Activated CD4-positive, alpha-beta memory T cell treated with anti-CD3 and anti-CD28 coated beads, Interleukin-2, amount 10 ng/mL, durations not matched to agents 7 days and 5 days (primary cell): ENCODE results near the gene TMEM200B. TPM values are rescaled to one million over a fixed set of nuclear protein-coding genes. Genes with fewer than 3 reads are reported as not detected.
A peak's percentile ranks its signal among the peaks of the same experiment; 100 is the strongest.

Experiments used
- CTCF ChIA-PET: fragments of 350-600 bp; sonication (Branson Sonifier 250); formaldehyde crosslinking; loops from one replicate; lab custom pipeline; 2021; ENCODE audit warnings: antibody characterized with exemption, inconsistent platforms; lab: Charles Lee
- POLR2A ChIA-PET: fragments of 350-600 bp; sonication (Branson Sonifier 250); formaldehyde crosslinking; loops from one replicate; lab custom pipeline; 2021; ENCODE audit warnings: antibody characterized with exemption; lab: Charles Lee
- DNase-seq: peaks from one replicate; pipeline ENCODE4 v3.0.0-alpha.2; 2020
- H3K27ac Mint-ChIP-seq: one replicate; pipeline ENCODE4 v1.8.0; 2021; ENCODE audit warnings: mild to moderate bottlenecking, mixed read lengths
- H3K27me3 Mint-ChIP-seq: one replicate; pipeline ENCODE4 v1.8.0; 2021; ENCODE audit warnings: mixed read lengths
- H3K36me3 Mint-ChIP-seq: one replicate; pipeline ENCODE4 v1.8.0; 2021; ENCODE audit warnings: low read depth, mixed read lengths
- H3K4me1 Mint-ChIP-seq: one replicate; pipeline ENCODE4 v1.8.0; 2021; ENCODE audit warnings: mixed read lengths
- H3K4me3 Mint-ChIP-seq: one replicate; pipeline ENCODE4 v1.8.0; 2021; ENCODE audit warnings: mild to moderate bottlenecking, mixed read lengths
- H3K9me3 Mint-ChIP-seq: one replicate; pipeline ENCODE4 v1.8.0; 2021; ENCODE audit warnings: mixed read lengths
- total RNA-seq, 2 experiments: library from RNA; stranded (reverse); gene quantifications; one replicate each; pipeline ENCODE4 v1.2.3, GENCODE V29; 2021

Gene TMEM200B
- total RNA-seq: not detected

- no peak for DNase-seq
- H3K9me3 Mint-ChIP-seq: no peaks in the 10 kb centered on the region
- H3K27me3 Mint-ChIP-seq: peaks cover 36% of the 10 kb centered on the region
- H3K4me3 Mint-ChIP-seq: peak within 1 kb of the TSS; percentile 67
- H3K36me3 Mint-ChIP-seq: peaks cover 5% of the 10 kb centered on the region
- CTCF ChIA-PET: interaction anchor here (0.6 to 1.5 kb wide), 4 partner anchors 10 to 340 kb away, joined by 3 to 10 read pairs (median 6); partner anchors contain the start of gene SRSF4
- no peak within 1 kb of the TSS for H3K27ac Mint-ChIP-seq
- POLR2A ChIA-PET: interaction anchor here (0.7 to 2.3 kb wide), 6 partner anchors 11 to 542 kb away, joined by 3 to 12 read pairs (median 4); partner anchors contain the start of gene SRSF4
- H3K4me1 Mint-ChIP-seq: peaks cover 14% of the 10 kb centered on the region
Measured at GRCh38 chr1:29123887-29124365, at the start of gene TMEM200B. TMEM200B (minus strand) TSS chr1:29123903; CDS start chr1:29121828, 2,075 bp downstream.

GRCh38 chr1:29172415-29172939 lies 48.8 kb upstream of the TMEM200B start:
- Mint-ChIP-seq H3K27me3 (no peaks in the 10 kb centered on the region), H3K36me3 (peaks cover 54% of the 10 kb centered on the region), H3K27ac (no peak overlapping the region), H3K4me3 (no peak overlapping the region), H3K9me3 (no peaks in the 10 kb centered on the region), H3K4me1 (peaks cover 59% of the 10 kb centered on the region)
- ChIA-PET POLR2A (interaction anchor here (1.1 to 9.2 kb wide), 2 partner anchors 8 to 12 kb away, joined by 4 to 108 read pairs; partner anchors contain the start of gene SRSF4), CTCF (interaction anchor here (1.6 to 5.0 kb wide), 3 partner anchors 8 to 30 kb away, joined by 4 to 23 read pairs (median 21); partner anchors contain the start of gene SRSF4)
- DNase-seq: no peak

GRCh38 chr1:29171521-29171920 lies 47.8 kb upstream of the TMEM200B start:
- Mint-ChIP-seq H3K27me3 (no peaks in the 10 kb centered on the region), H3K4me1 (peaks cover 59% of the 10 kb centered on the region), H3K9me3 (no peaks in the 10 kb centered on the region), H3K27ac (peak overlapping the region; percentile 40), H3K36me3 (peaks cover 53% of the 10 kb centered on the region), H3K4me3 (peak overlapping the region; percentile 17)
- ChIA-PET CTCF (interaction anchor here (0.6 to 5.0 kb wide), 5 partner anchors 9 to 430 kb away, joined by 3 to 23 read pairs (median 4); partner anchors contain the start of gene SRSF4), POLR2A (interaction anchor here (1.0 to 9.2 kb wide), 3 partner anchors 9 to 287 kb away, joined by 3 to 108 read pairs (median 4); partner anchors contain the start of gene SRSF4)
- DNase-seq: no peak

GRCh38 chr1:29171089-29171488 lies 47.4 kb upstream of the TMEM200B start:
- Mint-ChIP-seq H3K9me3 (no peaks in the 10 kb centered on the region), H3K4me1 (peaks cover 60% of the 10 kb centered on the region), H3K4me3 (no peak overlapping the region), H3K36me3 (peaks cover 56% of the 10 kb centered on the region), H3K27ac (peak overlapping the region; percentile 12), H3K27me3 (no peaks in the 10 kb centered on the region)
- CTCF ChIA-PET: interaction anchor here (0.6 to 5.0 kb wide), 4 partner anchors 10 to 430 kb away, joined by 3 to 23 read pairs (median 12); partner anchors contain the start of gene SRSF4
- no peak for DNase-seq
- POLR2A ChIA-PET: interaction anchor here (0.8 to 9.2 kb wide), 4 partner anchors 10 to 286 kb away, joined by 3 to 108 read pairs (median 4); partner anchors contain the start of gene SRSF4

GRCh38 chr1:29169976-29170375 lies 46.3 kb upstream of the TMEM200B start:
- H3K4me3 Mint-ChIP-seq: no peak overlapping the region
- no peak for DNase-seq
- ChIA-PET POLR2A (interaction anchor here (0.8 to 9.2 kb wide), 2 partner anchors 11 to 46 kb away, joined by 3 to 108 read pairs; partner anchors contain the start of gene SRSF4), CTCF (interaction anchor here (0.8 to 5.0 kb wide), 3 partner anchors 11 to 32 kb away, joined by 3 to 23 read pairs (median 21); partner anchors contain the start of gene SRSF4)
- H3K27me3 Mint-ChIP-seq: no peaks in the 10 kb centered on the region
- peaks cover 68% of the 10 kb centered on the region for H3K4me1 Mint-ChIP-seq
- no peak overlapping the region for H3K27ac Mint-ChIP-seq
- no peaks in the 10 kb centered on the region for H3K9me3 Mint-ChIP-seq
- H3K36me3 Mint-ChIP-seq: peaks cover 67% of the 10 kb centered on the region

GRCh38 chr1:29167904-29168303 lies 44.2 kb upstream of the TMEM200B start:
- no peak for DNase-seq
- Mint-ChIP-seq H3K9me3 (no peaks in the 10 kb centered on the region), H3K4me1 (peaks cover 73% of the 10 kb centered on the region), H3K27ac (no peak overlapping the region), H3K4me3 (no peak overlapping the region), H3K27me3 (no peaks in the 10 kb centered on the region), H3K36me3 (peaks cover 80% of the 10 kb centered on the region)
- POLR2A ChIA-PET: interaction anchor here (1.3 to 9.2 kb wide), 2 partner anchors 13 to 29 kb away, joined by 3 to 108 read pairs; partner anchors contain the start of gene SRSF4
- CTCF ChIA-PET: interaction anchor here (0.7 to 1.5 kb wide), 5 partner anchors 14 to 744 kb away, joined by 3 to 8 read pairs (median 3); partner anchors contain the start of gene SRSF4

- POLR2A ChIA-PET: interaction anchor here (0.6 to 9.2 kb wide), 4 partner anchors 10 to 1651 kb away, joined by 3 to 108 read pairs (median 3); partner anchors contain the start of gene SRSF4
- H3K4me3 Mint-ChIP-seq: no peak overlapping the region
- H3K27me3 Mint-ChIP-seq: no peaks in the 10 kb centered on the region
- H3K4me1 Mint-ChIP-seq: peaks cover 68% of the 10 kb centered on the region
- H3K36me3 Mint-ChIP-seq: peaks cover 74% of the 10 kb centered on the region
- DNase-seq: no peak
- H3K9me3 Mint-ChIP-seq: no peaks in the 10 kb centered on the region
- CTCF ChIA-PET: interaction anchor here (0.8 to 1.4 kb wide), 4 partner anchors 29 to 36 kb away, joined by 3 to 4 read pairs (median 4); no protein-coding TSS in a partner anchor
- H3K27ac Mint-ChIP-seq: peak overlapping the region; percentile 28
Measured at GRCh38 chr1:29166291-29166878, 42.7 kb upstream of the TMEM200B start.

- DNase-seq: no peak
- ChIA-PET CTCF (interaction anchor here (0.6 kb wide), 1 partner anchor 27 kb away, joined by 3 read pairs; no protein-coding TSS in a partner anchor), POLR2A (interaction anchor here (9.2 kb wide), 1 partner anchor 16 kb away, joined by 108 read pairs; the partner anchor contains the start of gene SRSF4)
- no peaks in the 10 kb centered on the region for H3K27me3 Mint-ChIP-seq
- peaks cover 69% of the 10 kb centered on the region for H3K36me3 Mint-ChIP-seq
- no peak overlapping the region for H3K4me3 Mint-ChIP-seq
- peaks cover 59% of the 10 kb centered on the region for H3K4me1 Mint-ChIP-seq
- H3K9me3 Mint-ChIP-seq: no peaks in the 10 kb centered on the region
- no peak overlapping the region for H3K27ac Mint-ChIP-seq
Measured at GRCh38 chr1:29164588-29164987, 40.9 kb upstream of the TMEM200B start.

GRCh38 chr1:29162476-29163138 lies 38.9 kb upstream of the TMEM200B start:
- Mint-ChIP-seq H3K27ac (no peak overlapping the region), H3K4me3 (no peak overlapping the region), H3K9me3 (no peaks in the 10 kb centered on the region), H3K4me1 (peaks cover 46% of the 10 kb centered on the region), H3K27me3 (no peaks in the 10 kb centered on the region), H3K36me3 (peaks cover 74% of the 10 kb centered on the region)
- ChIA-PET POLR2A (no interaction called here), CTCF (interaction anchor here (1.2 to 1.5 kb wide), 2 partner anchors 35 to 40 kb away, joined by 3 to 4 read pairs; no protein-coding TSS in a partner anchor)
- DNase-seq: no peak

GRCh38 chr1:29162025-29162424 lies 38.3 kb upstream of the TMEM200B start:
- POLR2A ChIA-PET: interaction anchor here (2.0 kb wide), 1 partner anchor 19 kb away, joined by 12 read pairs; the partner anchor contains the start of gene SRSF4
- no peak for DNase-seq
- Mint-ChIP-seq H3K4me1 (peaks cover 43% of the 10 kb centered on the region), H3K9me3 (no peaks in the 10 kb centered on the region), H3K27me3 (no peaks in the 10 kb centered on the region), H3K27ac (no peak overlapping the region), H3K4me3 (no peak overlapping the region), H3K36me3 (peaks cover 79% of the 10 kb centered on the region)
- CTCF ChIA-PET: interaction anchor here (1.2 to 1.5 kb wide), 2 partner anchors 35 to 40 kb away, joined by 3 to 4 read pairs; no protein-coding TSS in a partner anchor

- Mint-ChIP-seq H3K27me3 (no peaks in the 10 kb centered on the region), H3K9me3 (no peaks in the 10 kb centered on the region), H3K36me3 (peaks cover 71% of the 10 kb centered on the region), H3K4me3 (no peak overlapping the region), H3K4me1 (peaks cover 22% of the 10 kb centered on the region), H3K27ac (no peak overlapping the region)
- ChIA-PET POLR2A (interaction anchor here (1.2 kb wide), 1 partner anchor 20 kb away, joined by 4 read pairs; no protein-coding TSS in a partner anchor), CTCF (no interaction called here)
- DNase-seq: no peak
Measured at GRCh38 chr1:29159773-29160172, 36.1 kb upstream of the TMEM200B start.

GRCh38 chr1:29157269-29157601 lies 33.5 kb upstream of the TMEM200B start:
- POLR2A ChIA-PET: interaction anchor here (1.5 kb wide), 1 partner anchor 23 kb away, joined by 6 read pairs; the partner anchor contains the start of gene SRSF4
- H3K9me3 Mint-ChIP-seq: no peaks in the 10 kb centered on the region
- H3K36me3 Mint-ChIP-seq: peaks cover 70% of the 10 kb centered on the region
- CTCF ChIA-PET: interaction anchor here (0.9 to 1.3 kb wide), 3 partner anchors 14 to 45 kb away, joined by 3 to 4 read pairs (median 3); partner anchors contain the start of gene SRSF4
- DNase-seq: no peak
- no peaks in the 10 kb centered on the region for H3K27me3 Mint-ChIP-seq
- H3K27ac Mint-ChIP-seq: no peak overlapping the region
- H3K4me1 Mint-ChIP-seq: peaks cover 10% of the 10 kb centered on the region
- H3K4me3 Mint-ChIP-seq: no peak overlapping the region
